Hematopoietic multipotent progenitor cell treated with erythropoietin and hydrocortisone succinate and interleukin-3 and kit ligand, for 8 days (in vitro differentiated cells): ENCODE measurements around the gene MBOAT1.
"Not testable (repeated sequence)": the region's sequence is repeated elsewhere in the genome, so short reads cannot be mapped to it uniquely, and the experiment has no call there.

ENCODE experiments used
- DNase-seq: peaks from one replicate; pipeline ENCODE4 v3.0.0-alpha.2; 2015

The MBOAT1 gene

GRCh38 chr6:20202324-20202658 is 10.0 kb downstream of the MBOAT1 start:
- no peak for DNase-seq

- no peak for DNase-seq
Measured at GRCh38 chr6:20200761-20201630, 11.3 kb downstream of the MBOAT1 start.

- no peak for DNase-seq
Measured at GRCh38 chr6:20198775-20199174, 13.5 kb downstream of the MBOAT1 start.

- DNase-seq: no peak
Measured at GRCh38 chr6:20198156-20198774, 14.0 kb downstream of the MBOAT1 start.

- no peak for DNase-seq
Measured at GRCh38 chr6:20197251-20197650, 15.0 kb downstream of the MBOAT1 start.

GRCh38 chr6:20192625-20193024 is 19.6 kb downstream of the MBOAT1 start:
- DNase-seq: peak; percentile 43

GRCh38 chr6:20191992-20192391 is 20.3 kb downstream of the MBOAT1 start:
- DNase-seq: peak; percentile 62

- DNase-seq: peak; percentile 90
Measured at GRCh38 chr6:20188630-20189075, 23.6 kb downstream of the MBOAT1 start.

GRCh38 chr6:20186981-20187380 is 25.3 kb downstream of the MBOAT1 start:
- no peak for DNase-seq

GRCh38 chr6:20183706-20184105 is 28.6 kb downstream of the MBOAT1 start:
- DNase-seq: no peak

- no peak for DNase-seq
Measured at GRCh38 chr6:20182926-20183521, 29.2 kb downstream of the MBOAT1 start.

- no peak for DNase-seq
Measured at GRCh38 chr6:20182069-20182468, 30.2 kb downstream of the MBOAT1 start.

GRCh38 chr6:20180935-20181334 is 31.3 kb downstream of the MBOAT1 start:
- DNase-seq: no peak

- not testable (repeated sequence) for DNase-seq
Measured at GRCh38 chr6:20179287-20180045, 32.8 kb downstream of the MBOAT1 start.

GRCh38 chr6:20178327-20178726 is 33.9 kb downstream of the MBOAT1 start:
- no peak for DNase-seq

GRCh38 chr6:20175810-20176410 is 36.4 kb downstream of the MBOAT1 start:
- DNase-seq: no peak

GRCh38 chr6:20173833-20174792 is 38.2 kb downstream of the MBOAT1 start:
- peak; percentile 62 for DNase-seq

GRCh38 chr6:20172842-20173456 is 39.3 kb downstream of the MBOAT1 start:
- no peak for DNase-seq

- DNase-seq: no peak
Measured at GRCh38 chr6:20170455-20171148, 41.7 kb downstream of the MBOAT1 start.

- DNase-seq: peak; percentile 52
Measured at GRCh38 chr6:20169786-20170185, 42.5 kb downstream of the MBOAT1 start.
